GM19238 (cell line): Measurements from ENCODE around the gene LUC7L3.

Experiments used
- DNase-seq: peaks from one replicate; pipeline ENCODE4 v3.0.0; 2011; ENCODE audit warnings: low spot score; ENCODE audit not compliant: insufficient read length

Gene LUC7L3

DNA sequence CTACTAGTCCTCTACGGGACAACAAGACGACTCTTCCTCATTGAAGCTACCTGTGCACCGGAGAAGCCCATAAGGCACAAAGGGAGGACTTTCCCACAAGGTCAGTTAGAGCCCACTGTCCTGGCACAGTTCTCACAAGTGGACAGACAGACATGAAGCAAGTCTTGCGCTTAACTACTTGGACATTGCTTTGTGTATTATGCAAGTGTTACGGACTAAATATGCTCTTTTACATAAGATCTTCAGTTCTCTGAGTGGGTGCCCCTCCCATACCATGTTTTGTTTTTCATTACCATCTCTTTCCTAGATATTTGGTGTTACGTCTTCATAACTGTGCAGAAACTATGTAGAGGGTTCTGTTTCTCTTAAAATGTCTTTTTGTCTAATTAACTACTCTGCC is 29.8 kb downstream of the LUC7L3 start:
- no peak for DNase-seq

DNA sequence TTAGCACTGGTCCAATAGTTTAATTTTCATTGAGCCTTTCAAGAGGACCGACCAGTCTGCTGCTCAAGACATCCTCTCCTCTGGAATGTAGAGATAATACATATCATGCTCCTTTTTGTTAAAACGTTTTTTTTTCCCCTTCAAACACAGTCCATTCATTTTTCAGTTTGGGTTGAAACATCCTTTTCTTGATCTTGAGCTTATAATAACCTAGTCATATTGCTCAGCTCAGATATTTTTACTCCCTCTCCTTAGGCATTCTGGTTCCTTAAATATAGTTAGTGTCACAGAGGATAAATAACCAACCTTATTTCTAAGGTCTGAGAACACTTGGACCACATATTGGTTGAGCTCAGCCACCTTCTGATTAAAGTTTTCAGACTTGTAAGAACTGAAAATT is 35.1 kb downstream of the LUC7L3 start:
- no peak for DNase-seq

- DNase-seq = no peak
Measured at GRCh38 chr17:50758524-50758923, 39.1 kb downstream of the LUC7L3 start.

- no peak for DNase-seq
Measured at GRCh38 chr17:50758989-50759544, 39.7 kb downstream of the LUC7L3 start.

DNA sequence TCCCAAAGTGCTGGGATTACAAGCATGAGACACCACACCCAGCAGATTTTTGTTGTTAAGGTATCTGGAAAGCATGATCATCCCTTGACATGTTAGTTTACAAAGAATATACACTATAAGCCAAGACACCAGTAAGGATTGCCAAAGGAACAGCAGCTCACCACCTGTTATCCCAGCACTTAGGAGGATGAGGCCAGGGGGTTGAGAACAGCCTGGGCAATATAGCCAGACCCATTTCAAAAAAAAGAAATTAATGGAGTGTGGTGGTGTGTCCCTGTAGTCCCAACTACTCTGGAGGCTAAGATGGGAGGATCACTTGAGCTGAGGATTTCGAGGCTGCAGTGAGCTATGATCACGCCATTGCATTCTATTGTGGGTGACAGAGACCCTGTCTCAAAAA is 42.8 kb downstream of the LUC7L3 start:
- no peak for DNase-seq

- DNase-seq = no peak
Measured at GRCh38 chr17:50763716-50764475, 44.5 kb downstream of the LUC7L3 start.

GRCh38 chr17:50764734-50765149 is 45.3 kb downstream of the LUC7L3 start:
- no peak for DNase-seq

- peak; percentile 35 for DNase-seq
Measured at GRCh38 chr17:50765454-50766221, 46.2 kb downstream of the LUC7L3 start.

GRCh38 chr17:50766222-50767023 is 47.0 kb downstream of the LUC7L3 start:
- DNase-seq = no peak

- DNase-seq = no peak
Measured at GRCh38 chr17:50767030-50767429, 47.6 kb downstream of the LUC7L3 start.

GRCh38 chr17:50767446-50767845 is 48.0 kb downstream of the LUC7L3 start, which contains the start of gene ANKRD40CL:
TSS of gene ANKRD40CL (minus strand) at chr17:50767518. CDS start at chr17:50766913, 605 bp downstream.
- no peak for DNase-seq

GRCh38 chr17:50768346-50768761 is 49.0 kb downstream of the LUC7L3 start:
- DNase-seq = no peak

DNA sequence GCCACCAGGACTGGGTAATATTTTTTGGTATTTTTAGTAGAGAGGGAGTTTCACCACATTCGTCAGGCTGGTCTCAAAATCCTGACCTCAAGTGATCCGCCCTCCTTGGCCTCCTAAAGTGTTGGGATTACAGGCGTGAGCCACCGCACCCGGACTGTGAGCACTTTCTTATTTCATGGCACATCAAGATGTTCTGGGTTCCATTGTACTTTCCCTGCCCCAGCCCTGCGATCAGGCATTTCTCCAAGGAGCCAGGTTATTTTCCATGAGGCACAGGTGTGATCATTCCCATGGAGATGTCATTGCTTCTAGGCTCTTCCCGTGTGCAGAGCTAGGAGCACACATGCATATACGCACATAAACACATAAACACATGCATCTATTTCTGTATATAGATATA is 50.5 kb downstream of the LUC7L3 start:
- DNase-seq = no peak

- no peak for DNase-seq
Measured at GRCh38 chr17:50770346-50770745, 50.9 kb downstream of the LUC7L3 start.

DNA sequence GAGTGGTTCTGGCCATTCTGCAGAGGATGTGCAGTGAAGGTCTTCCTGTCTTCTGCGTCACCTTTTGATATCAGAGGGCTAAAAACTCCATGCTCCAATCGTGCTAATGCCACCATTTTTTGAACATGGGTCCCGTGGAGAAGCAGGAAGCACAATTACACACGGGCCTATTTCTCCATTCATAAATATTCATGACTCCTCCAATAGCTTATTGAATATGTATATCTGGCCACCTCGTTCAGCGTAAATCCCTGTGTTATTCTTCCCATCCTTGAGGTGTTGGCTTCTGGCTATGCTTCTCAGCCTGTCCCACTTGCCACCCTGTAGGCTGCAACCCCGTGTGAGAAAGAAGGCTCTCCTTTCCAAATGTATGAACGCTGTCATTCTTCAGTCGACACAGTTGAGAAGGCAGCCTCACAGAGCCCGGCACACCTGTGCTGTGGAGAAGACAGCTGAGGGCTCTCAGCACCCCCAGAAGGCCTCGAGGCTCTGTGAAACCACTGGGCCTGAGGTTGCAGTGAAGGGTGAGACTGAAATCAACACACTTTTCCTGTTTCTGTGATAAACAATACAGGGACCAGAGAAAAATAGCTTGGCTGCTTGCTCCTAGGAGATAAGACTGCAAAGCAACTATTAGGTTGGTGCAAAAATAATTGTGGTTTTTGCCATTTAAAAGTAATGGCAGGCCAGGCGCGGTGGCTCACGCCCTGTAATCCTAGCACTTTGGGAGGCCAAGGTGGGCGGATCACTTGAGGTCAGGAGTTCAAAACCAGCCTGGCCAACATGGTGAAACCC is 52.8 kb downstream of the LUC7L3 start:
- no peak for DNase-seq

DNA sequence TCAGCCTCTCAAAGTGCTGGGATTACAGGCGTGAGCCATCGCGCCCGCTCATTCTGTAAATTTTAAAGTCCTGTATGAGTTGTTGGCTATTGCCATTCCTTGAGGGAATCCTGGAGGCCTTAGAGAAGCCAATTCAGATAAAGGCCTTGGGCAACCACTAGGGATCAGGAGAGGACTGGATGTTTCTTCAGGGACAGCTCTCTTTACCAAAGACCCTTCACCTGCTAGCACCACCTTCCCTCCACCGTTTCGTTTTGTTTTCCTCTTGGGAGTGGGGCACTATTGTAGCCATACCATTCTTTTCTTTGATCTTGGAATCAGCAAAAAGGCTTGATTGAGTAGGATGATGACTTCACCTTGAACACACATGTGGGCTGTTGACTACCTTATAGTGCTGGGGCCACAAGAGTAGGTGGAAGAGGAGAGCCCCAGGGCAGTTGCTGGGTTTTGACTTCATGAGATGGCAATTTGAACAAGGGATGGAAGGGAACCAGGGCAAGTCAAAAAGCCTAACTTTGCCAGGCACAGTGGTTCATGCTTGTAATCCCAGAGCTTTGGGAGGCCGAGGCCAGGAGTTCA is 54.9 kb downstream of the LUC7L3 start:
- DNase-seq = no peak

DNA sequence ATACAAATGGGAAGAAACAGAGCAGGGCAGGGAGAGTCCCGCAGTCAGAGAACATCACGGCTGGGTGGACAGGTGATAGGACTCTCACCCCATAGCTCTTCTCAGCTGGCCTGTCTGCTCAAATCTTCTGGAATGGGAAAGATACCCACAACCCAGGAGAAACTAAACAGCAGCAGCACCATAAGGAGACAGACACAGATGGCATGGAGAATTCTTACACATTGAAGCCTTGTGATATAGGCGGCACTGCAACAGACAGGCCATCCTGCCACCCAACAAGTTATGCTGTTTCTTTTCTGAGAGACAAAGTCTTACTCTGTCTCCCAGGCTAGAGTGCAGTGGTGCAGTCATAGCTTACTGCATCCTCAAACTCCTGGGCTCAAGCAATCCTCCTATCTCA is 56.5 kb downstream of the LUC7L3 start:
- no peak for DNase-seq

- no peak for DNase-seq
Measured at GRCh38 chr17:50778471-50778870, 59.1 kb downstream of the LUC7L3 start.

- no peak for DNase-seq
Measured at GRCh38 chr17:50778988-50779387, 59.6 kb downstream of the LUC7L3 start.

- DNase-seq = no peak
Measured at GRCh38 chr17:50779747-50780353, 60.4 kb downstream of the LUC7L3 start.
